Right cardiac atrium (tissue), 5 donors: Measurements from ENCODE around the gene TRIM45. TPM values are rescaled to one million over a fixed set of nuclear protein-coding genes. Genes with fewer than 3 reads are reported as not detected.
"Not testable (repeated sequence)": the region's sequence is repeated elsewhere in the genome, so short reads cannot be mapped to it uniquely, and the experiment has no call there.

Source experiments
- ATAC-seq, 2 donors: fragments of 200-7000 bp; cut with Tn5 transposase; one replicate each; pipeline versions ENCODE4 v1.8.0 to v1.9.1; 2020; ENCODE audit warnings: moderate library complexity in 2 of 2, mild to moderate bottlenecking in 1 of 2
- DNase-seq, 3 donors: peaks; one replicate each; pipeline ENCODE4 v3.0.0-alpha.2; 2020
- H3K27ac ChIP-seq: one replicate; pipeline ENCODE4 v1.5.1; 2013; ENCODE audit warnings: mild to moderate bottlenecking, low read length, control low read depth, moderate library complexity
- H3K27me3 ChIP-seq: one replicate; pipeline ENCODE4 v1.6.1; 2013; ENCODE audit not compliant: control insufficient read depth, insufficient read depth
- H3K4me1 ChIP-seq: one replicate; pipeline ENCODE4 v1.6.1; 2013; ENCODE audit warnings: low read length; ENCODE audit not compliant: control insufficient read depth, insufficient read depth
- H3K4me3 ChIP-seq: one replicate; pipeline ENCODE4 v1.5.1; 2013; ENCODE audit warnings: low read length, control low read depth
- H3K9me3 ChIP-seq: one replicate; pipeline ENCODE4 v1.6.1; 2013; ENCODE audit warnings: low read length; ENCODE audit not compliant: control insufficient read depth
- WGBS: extraction: QIAGEN DNeasy Blood & Tissue Kit; methylation state at CpG from one replicate; pipeline ENCODE4 v1.1.7; 2013; 5-methylcytosine and 5-hydroxymethylcytosine counted together
- intact Hi-C, 4 donors: fragments of 100-400 bp; cut with DNase I; formaldehyde crosslinking; loops; one replicate each; pipeline versions ENCODE4 v1.11.0 to v1.14.0; 2022 to 2023
- long read RNA-seq, 4 donors: library from polyadenylated mRNA; unstranded; transcript quantifications; one replicate each; pipeline ENCODE4 v2.0.0, GENCODE V29; 2020 to 2021
- polyA plus RNA-seq: library from polyadenylated mRNA; stranded (reverse); fragments of 200-250 nt; gene quantifications from one replicate; pipeline ENCODE4 v1.2.3, GENCODE V29; 2013
- total RNA-seq, 4 donors: library from RNA; stranded (reverse); fragmentation: NEBNext Ultra II Directional; extraction: Animal tissue kit (Norgen Biotek cat#: 25700); gene quantifications; one replicate each; pipeline ENCODE4 v1.2.1, GENCODE V29; 2021
- donor health status: healthy with polysubstance abuse.
- donor health status: DM: no; HTN: yes; CAD: no.
- donor health status: DM: no; HTN: no; CAD: no.
- donor health status: DM: no; HTN: yes; CAD: no; lungs with severe emphysema.
- donor health status: DM: yes; HTN: yes; CAD: no.

Gene TRIM45
- total RNA-seq = 10 to 100 TPM in 3 of 4 donors, 1 to 10 TPM in 1; 8.9 to 21.9 (median 18.6) TPM
- polyA plus RNA-seq = 11.5 TPM
- long read RNA-seq, donor 1, transcript TRIM45-201 (6 exons, 3,515 nt) = major isoform, 22 of 34 reads
- long read RNA-seq, donor 1, partial matches to known transcripts = 1 of 34 reads
- long read RNA-seq, donor 1, other reads (novel, unspliced or antisense) = 10 of 34 reads
- long read RNA-seq, donor 2, transcript TRIM45-201 (6 exons, 3,515 nt) = major isoform, 9 of 13 reads
- long read RNA-seq, donor 2, partial matches to known transcripts = 2 of 13 reads
- long read RNA-seq, donor 2, other reads (novel, unspliced or antisense) = 2 of 13 reads
- long read RNA-seq, donor 3, transcript TRIM45-201 (6 exons, 3,515 nt) = major isoform, 7 of 35 reads
- long read RNA-seq, donor 3, partial matches to known transcripts = 9 of 35 reads
- long read RNA-seq, donor 3, other reads (novel, unspliced or antisense) = 19 of 35 reads
- long read RNA-seq, donor 4, transcript TRIM45-201 (6 exons, 3,515 nt) = major isoform, 13 of 19 reads
- long read RNA-seq, donor 4, partial matches to known transcripts = 1 of 19 reads
- long read RNA-seq, donor 4, other reads (novel, unspliced or antisense) = 5 of 19 reads

- WGBS = under 1% methylated on average over 71 of the region's 71 CpGs
- Histone ChIP-seq H3K9me3 (no peaks in the 10 kb centered on the region), H3K27me3 (no peaks in the 10 kb centered on the region), H3K4me1 (no peaks in the 10 kb centered on the region), H3K27ac (peak within 1 kb of the TSS; percentile 98), H3K4me3 (peak within 1 kb of the TSS; percentile 91)
- intact Hi-C loops = loop anchor here in 3 of 4 donors (5.0 to 10.0 kb wide), 3 partner anchors 47 to 243 kb away; partner anchors contain the start of gene MAN1A2 (in 1 of the 3)
- ATAC-seq (peak; percentile 99), DNase-seq (peak; percentile 97 to 99 (median 98))
Measured at GRCh38 chr1:117121589-117122329, at the start of gene TRIM45. TSS of gene TRIM45 (minus strand) at chr1:117121749. CDS start at chr1:117121201, 548 bp downstream.

- no peaks in the 10 kb centered on the region for H3K27me3 ChIP-seq
- 80% methylated on average over 4 of the region's 4 CpGs for WGBS
- no peaks in the 10 kb centered on the region for H3K4me1 ChIP-seq
- H3K4me3 ChIP-seq = no peak overlapping the region
- no peak overlapping the region for H3K27ac ChIP-seq
- ATAC-seq (no peak), DNase-seq (no peak)
- intact Hi-C loops = no loop called here
- no peaks in the 10 kb centered on the region for H3K9me3 ChIP-seq
Measured at GRCh38 chr1:117169871-117170596, 48.5 kb upstream of the TRIM45 start.

- ATAC-seq = no peak
- no peaks in the 10 kb centered on the region for H3K9me3 ChIP-seq
- no peak overlapping the region for H3K4me3 ChIP-seq
- DNase-seq = no peak
- no peak overlapping the region for H3K27ac ChIP-seq
- intact Hi-C loops = no loop called here
- no peaks in the 10 kb centered on the region for H3K27me3 ChIP-seq
- no peaks in the 10 kb centered on the region for H3K4me1 ChIP-seq
Measured at GRCh38 chr1:117167402-117167801, 45.9 kb upstream of the TRIM45 start.

GRCh38 chr1:117166076-117166475 lies 44.5 kb upstream of the TRIM45 start:
- H3K27ac ChIP-seq = no peak overlapping the region
- ATAC-seq = no peak
- 100% methylated on average over 2 of the region's 2 CpGs for WGBS

GRCh38 chr1:117164209-117164608 lies 42.7 kb upstream of the TRIM45 start:
- ATAC-seq (no peak), DNase-seq (no peak)
- Histone ChIP-seq H3K4me1 (no peaks in the 10 kb centered on the region), H3K9me3 (no peaks in the 10 kb centered on the region), H3K27ac (no peak overlapping the region), H3K27me3 (no peaks in the 10 kb centered on the region), H3K4me3 (no peak overlapping the region)
- intact Hi-C loops = no loop called here
- WGBS = 69% methylated on average over 4 of the region's 4 CpGs

More at GRCh38 chr1:117166076-117166475, 44.5 kb upstream of the TRIM45 start:
- H3K9me3 ChIP-seq = no peaks in the 10 kb centered on the region
- intact Hi-C loops = no loop called here
- no peak for DNase-seq
- H3K27me3 ChIP-seq = no peaks in the 10 kb centered on the region
- no peak overlapping the region for H3K4me3 ChIP-seq
- no peaks in the 10 kb centered on the region for H3K4me1 ChIP-seq

- WGBS = 87% methylated on average over 6 of the region's 6 CpGs
- no peak overlapping the region for H3K4me3 ChIP-seq
- H3K4me1 ChIP-seq = no peaks in the 10 kb centered on the region
- H3K27me3 ChIP-seq = no peaks in the 10 kb centered on the region
- no peak overlapping the region for H3K27ac ChIP-seq
- no peaks in the 10 kb centered on the region for H3K9me3 ChIP-seq
- DNase-seq (no peak), ATAC-seq (no peak)
- intact Hi-C loops = no loop called here
Measured at GRCh38 chr1:117162816-117163215, 41.3 kb upstream of the TRIM45 start.

GRCh38 chr1:117161887-117162286 lies 40.3 kb upstream of the TRIM45 start:
- intact Hi-C loops = no loop called here
- ATAC-seq (no peak), DNase-seq (no peak)
- Histone ChIP-seq H3K27me3 (no peaks in the 10 kb centered on the region), H3K4me1 (no peaks in the 10 kb centered on the region), H3K4me3 (no peak overlapping the region), H3K9me3 (no peaks in the 10 kb centered on the region), H3K27ac (no peak overlapping the region)
- WGBS = 68% methylated on average over 1 of the region's 1 CpG

- H3K4me1 ChIP-seq, H3K27ac ChIP-seq, DNase-seq, intact Hi-C loops, ATAC-seq, H3K4me3 ChIP-seq, H3K27me3 ChIP-seq, H3K9me3 ChIP-seq: not testable (repeated sequence)
- WGBS = 89% methylated on average over 5 of the region's 5 CpGs
Measured at GRCh38 chr1:117151305-117151704, 29.8 kb upstream of the TRIM45 start.

GRCh38 chr1:117150316-117150715 lies 28.8 kb upstream of the TRIM45 start:
- no peak for ATAC-seq
- DNase-seq = no peak
- Histone ChIP-seq H3K27ac (no peak overlapping the region), H3K4me1 (peaks cover 2% of the 10 kb centered on the region), H3K27me3 (no peaks in the 10 kb centered on the region), H3K9me3 (no peaks in the 10 kb centered on the region), H3K4me3 (no peak overlapping the region)
- 80% methylated on average over 2 of the region's 2 CpGs for whole genome bisulfite sequencing
- intact Hi-C loops = no loop called here

- 71% methylated on average over 5 of the region's 5 CpGs for WGBS
- Histone ChIP-seq H3K4me1 (peaks cover 2% of the 10 kb centered on the region), H3K27ac (peak overlapping the region; percentile 77), H3K9me3 (no peaks in the 10 kb centered on the region), H3K27me3 (no peaks in the 10 kb centered on the region), H3K4me3 (peak overlapping the region; percentile 57)
- ATAC-seq (no peak), DNase-seq (no peak)
- intact Hi-C loops = no loop called here
Measured at GRCh38 chr1:117147856-117148588, 26.5 kb upstream of the TRIM45 start.
